GM19025 (cell line): ENCODE results near the gene CCDC63.
A peak's percentile ranks its signal among the peaks of the same experiment; 100 is the strongest.

Experiments used
- ATAC-seq: cut with Tn5 transposase; IDR thresholded peaks from one replicate; pipeline ENCODE4 v1.9.1; 2021; ENCODE audit warnings: mild to moderate bottlenecking, low read depth, moderate library complexity; ENCODE audit not compliant: unreplicated experiment

The CCDC63 gene

DNA sequence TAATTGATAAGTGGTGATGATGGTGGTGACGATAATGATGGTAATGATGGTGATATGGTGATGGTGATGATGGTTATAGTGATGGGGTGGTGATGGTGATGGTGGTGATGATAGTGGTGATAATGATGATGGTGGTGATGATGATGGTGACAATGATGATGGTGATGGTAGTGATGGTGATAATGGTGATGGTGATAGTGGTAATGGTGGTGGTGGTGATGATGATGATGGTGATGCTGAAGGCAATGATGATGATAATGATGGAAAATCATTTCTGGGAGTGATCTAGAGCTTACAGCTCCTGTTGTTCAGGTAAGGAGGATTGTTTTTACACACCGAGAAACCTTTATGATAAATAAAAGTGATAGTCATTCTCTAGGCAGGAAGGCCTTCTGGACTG lies 33.9 kb downstream of the CCDC63 start:
- ATAC-seq = no peak

DNA sequence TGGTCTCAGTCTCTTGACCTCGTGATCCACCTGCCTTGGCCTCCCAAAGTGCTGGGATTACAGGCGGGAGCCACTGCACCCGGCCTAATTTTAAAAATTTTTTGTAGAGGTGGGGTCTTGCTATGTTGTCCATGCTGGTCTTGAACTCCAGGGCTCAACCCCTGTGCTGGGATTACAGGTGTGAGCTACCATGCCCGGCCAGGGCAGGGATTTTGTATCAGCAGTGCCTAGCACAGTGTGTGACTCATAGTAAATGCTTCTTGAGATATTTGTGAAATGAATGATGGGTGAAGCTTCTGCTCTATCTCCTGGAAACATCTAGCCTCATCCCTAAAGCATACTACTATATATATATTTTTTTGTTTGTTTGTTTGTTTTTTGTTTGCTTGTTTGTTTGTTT lies 36.5 kb downstream of the CCDC63 start:
- ATAC-seq = no peak

DNA sequence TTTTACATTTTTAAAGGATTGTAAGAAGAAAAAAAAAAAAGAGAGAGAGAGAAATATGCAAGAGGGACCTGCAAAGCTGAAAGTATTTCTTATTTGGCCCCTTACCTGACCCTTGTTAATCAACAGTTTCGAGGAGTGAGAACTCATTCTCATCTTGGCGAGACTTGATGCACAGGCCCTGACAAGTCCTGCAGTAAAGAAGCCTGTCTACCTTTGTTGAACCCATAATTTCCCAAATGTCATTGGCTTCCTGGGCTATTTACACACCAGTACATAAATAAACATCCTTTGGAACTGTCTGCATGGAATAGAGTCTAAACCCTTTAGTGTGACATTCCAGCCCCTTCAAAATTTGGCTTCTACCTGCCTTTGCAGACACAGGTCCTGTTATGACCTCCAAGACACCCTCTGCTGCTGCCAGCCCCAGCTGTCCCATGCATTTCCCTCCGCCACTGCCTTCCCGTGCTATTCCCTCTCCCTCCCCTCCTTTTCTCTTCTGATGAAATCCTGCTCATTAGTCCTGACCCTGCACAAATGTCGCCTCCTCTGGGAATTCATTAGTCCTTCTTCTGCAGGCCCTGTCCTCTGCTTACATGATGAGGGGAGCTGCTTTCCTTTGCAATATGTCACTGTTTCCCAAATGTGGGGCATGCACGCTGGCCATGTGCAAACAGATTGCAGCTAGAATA lies 38.5 kb downstream of the CCDC63 start:
- no peak for ATAC-seq

DNA sequence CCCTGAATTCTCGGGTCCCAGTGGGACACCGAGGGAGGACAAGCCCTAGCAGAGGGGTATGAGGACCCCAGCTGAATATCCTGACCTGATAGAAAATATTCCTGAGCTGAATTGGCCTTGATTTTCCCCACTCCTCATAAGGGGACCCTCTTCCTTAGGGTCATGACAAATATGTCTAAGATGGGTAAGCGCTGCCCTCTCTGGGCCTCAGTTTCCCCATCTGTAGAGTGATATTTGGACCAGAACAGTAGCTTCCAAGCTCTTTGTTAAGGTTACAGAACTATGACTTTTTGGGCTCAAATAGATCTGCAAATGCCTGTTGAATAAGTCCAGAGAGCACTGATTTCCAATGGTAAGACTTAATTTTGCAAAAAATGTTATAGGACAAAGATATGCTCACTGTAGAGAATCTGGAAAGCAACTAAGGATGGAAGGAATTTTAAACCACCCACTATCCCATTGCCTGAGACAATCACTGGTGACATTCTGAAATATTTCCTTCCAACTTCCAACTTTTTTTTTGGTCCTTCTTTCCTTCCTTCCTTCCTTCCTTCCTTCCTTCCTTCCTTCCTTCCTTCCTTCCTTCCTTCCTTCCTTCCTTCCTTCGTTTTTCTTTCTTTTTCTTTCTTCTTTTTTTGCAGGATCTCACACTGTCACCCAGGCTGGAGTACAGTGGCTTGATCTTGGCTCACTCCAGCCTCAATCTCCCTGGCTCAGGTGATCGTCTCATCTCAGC lies 41.6 kb downstream of the CCDC63 start:
- no peak for ATAC-seq

DNA sequence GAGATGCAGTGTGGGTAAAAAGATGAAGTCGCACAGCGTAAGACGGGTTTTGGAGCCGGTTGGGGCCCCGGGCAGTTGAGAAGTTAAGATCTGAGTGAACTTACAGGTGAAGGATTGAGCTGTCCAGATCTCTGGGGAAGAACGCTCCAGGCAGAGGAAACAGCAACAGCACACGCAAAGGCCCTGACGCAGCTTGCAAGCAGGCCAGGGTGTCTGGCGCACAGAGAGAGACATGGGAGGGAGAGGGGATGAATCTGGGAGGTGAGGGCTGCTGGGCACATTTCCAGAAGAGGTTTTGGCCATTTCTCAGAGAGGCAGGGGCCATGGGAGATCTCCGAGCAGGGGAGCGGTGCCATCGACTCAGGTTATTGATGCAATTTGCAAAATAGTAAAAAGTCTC lies 42.6 kb downstream of the CCDC63 start:
- ATAC-seq = no peak

DNA sequence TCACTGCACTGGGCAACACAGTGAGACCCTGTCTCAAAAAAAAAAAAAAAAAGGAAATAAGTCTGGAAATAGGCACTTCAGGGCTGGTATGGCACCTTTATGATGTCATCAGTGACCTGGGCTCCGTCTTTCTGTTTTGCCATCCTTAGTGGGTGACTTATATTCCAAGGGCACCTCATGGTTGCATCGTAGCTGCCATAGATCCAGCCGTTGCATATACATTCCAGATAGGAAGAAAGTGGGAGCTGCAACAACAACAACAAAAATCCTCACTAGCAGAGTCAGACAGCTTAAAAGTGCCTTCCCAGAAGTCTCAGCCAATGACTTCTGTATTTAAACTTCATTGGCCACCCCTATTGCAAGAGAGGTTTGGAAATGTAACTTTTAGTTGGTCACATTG lies 47.2 kb downstream of the CCDC63 start:
- no peak for ATAC-seq

DNA sequence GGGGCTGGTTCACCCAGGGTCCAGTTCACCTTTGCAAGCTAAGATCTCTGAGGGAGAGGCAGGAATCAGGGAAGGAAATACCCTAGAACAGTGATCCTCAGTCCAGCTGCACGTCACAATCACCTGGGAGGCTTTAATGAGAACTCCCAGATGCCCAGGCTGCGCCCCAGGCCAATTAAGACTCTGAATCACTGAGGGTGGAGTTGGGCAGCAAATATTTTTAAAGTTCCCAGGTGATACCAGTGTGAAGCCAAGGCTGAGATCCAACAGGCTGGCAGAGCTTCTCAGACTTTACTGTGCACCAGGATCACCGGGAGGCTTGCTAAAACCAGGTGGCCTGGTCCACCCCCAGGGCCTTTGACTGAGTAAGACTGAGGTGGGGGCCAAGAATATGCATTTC lies 49.8 kb downstream of the CCDC63 start:
- no peak for ATAC-seq

DNA sequence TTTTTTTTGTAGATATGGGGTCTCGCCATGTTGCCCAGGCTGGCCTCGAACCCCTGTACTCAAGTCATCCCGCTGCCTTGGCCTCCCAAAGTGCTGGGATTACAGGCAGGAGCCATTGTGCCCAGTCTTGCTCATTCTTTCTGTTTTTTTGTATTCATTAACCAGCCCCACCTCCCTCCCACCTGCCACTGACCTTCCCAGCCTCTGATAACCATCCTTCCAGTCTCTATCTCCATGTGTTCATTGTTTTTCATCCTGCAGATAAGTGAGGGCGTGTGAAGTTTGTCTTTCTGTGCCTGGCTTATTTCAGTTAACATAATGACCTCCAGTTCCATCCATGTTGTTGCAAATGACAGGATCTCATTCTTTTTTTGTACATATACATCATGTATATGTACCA lies 54.6 kb downstream of the CCDC63 start:
- no peak for ATAC-seq

DNA sequence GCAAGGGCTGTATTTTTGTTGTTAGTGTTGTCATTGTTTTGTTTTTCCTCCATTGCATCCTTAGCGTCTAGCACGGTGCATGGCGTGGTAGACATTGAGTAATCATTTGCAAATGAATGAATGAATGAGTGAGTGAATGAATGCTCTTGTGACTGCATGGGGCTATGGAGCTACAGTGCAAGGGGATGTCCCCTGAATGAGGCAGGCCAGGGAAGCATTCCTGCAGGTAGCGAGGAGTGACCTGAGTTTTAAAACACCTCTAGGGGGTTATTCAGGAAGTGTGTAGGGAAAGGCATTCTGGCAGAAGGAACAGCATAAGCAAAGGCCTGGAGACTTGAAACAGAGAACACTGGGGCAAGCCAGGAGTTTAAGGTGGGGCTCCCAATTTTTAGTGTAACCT lies 56.7 kb downstream of the CCDC63 start:
- no peak for ATAC-seq

DNA sequence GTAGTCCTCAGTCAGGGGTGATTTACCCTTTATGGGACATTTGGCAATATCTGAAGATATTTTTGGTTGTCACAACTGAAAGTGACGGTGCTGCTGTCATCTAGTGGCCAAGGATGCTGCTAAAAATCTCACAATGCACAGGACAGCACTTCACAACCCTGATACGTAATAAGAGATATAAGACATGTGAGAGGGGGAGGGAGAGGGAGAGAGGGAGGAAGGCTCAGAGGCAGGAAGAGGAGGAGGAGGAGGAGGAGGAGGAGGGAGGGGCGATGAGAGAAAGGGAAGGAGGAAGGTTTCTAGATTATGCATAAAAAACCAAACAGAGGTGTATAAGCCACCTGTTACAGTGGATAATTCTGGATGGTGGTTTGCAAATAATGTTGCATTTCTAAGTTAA lies 59.3 kb downstream of the CCDC63 start:
- no peak for ATAC-seq

DNA sequence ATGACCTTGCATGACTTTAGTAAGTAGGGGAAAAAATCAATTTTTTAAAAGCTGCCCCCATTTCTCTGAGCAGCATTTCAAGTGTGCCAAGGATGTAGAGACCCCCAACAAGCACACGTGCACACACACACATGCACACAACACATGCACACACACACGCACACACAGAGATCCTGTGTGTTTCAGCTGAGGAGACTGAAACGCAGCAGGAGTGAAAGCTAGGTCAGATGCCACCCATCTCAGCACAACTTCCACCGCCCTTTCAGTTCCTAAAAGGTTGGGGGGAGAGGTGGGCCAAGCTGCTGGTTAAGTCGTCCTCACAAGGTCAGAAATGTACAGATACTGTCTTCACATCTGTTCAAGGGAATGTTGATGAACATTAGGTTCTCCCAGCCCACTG lies 59.7 kb downstream of the CCDC63 start:
- no peak for ATAC-seq

DNA sequence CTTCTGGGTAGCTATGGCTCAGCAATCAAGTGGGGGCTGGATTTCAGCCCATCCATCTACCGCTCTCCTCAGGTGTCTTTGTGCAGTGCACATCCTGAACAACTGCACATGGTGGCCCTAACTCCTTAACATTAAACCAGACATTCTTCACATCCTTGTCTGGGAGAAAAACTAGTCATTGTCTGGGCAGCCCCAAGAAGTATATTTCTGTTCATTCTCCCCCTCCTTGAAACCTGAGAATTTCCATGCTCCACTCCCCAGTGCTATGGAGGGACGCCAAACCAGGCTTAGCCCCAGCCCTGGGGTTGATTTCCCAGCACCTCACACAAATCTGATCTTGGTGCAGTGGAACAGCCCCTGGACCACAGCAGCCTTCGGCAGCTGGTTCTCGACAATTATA lies 60.2 kb downstream of the CCDC63 start:
- no peak for ATAC-seq

DNA sequence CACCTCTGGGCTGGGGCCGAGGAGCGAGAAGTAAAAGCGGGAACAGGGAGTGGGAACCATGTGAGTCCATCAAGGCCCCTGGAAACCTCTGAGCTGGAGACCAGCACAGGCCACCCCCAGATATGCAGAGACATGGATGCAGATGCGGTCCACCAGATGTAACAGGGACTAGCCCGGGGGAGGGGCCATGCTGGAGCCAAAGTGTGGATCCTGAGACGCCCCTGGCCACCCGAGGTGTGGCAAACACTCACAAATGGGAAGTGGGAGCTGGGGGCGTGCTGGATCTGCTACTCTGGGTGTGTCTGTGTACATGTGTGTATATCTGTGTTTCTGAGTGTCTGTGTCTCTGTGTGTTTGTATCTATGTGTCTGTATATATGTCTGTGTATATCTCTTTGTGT lies 60.8 kb downstream of the CCDC63 start:
- no peak for ATAC-seq

DNA sequence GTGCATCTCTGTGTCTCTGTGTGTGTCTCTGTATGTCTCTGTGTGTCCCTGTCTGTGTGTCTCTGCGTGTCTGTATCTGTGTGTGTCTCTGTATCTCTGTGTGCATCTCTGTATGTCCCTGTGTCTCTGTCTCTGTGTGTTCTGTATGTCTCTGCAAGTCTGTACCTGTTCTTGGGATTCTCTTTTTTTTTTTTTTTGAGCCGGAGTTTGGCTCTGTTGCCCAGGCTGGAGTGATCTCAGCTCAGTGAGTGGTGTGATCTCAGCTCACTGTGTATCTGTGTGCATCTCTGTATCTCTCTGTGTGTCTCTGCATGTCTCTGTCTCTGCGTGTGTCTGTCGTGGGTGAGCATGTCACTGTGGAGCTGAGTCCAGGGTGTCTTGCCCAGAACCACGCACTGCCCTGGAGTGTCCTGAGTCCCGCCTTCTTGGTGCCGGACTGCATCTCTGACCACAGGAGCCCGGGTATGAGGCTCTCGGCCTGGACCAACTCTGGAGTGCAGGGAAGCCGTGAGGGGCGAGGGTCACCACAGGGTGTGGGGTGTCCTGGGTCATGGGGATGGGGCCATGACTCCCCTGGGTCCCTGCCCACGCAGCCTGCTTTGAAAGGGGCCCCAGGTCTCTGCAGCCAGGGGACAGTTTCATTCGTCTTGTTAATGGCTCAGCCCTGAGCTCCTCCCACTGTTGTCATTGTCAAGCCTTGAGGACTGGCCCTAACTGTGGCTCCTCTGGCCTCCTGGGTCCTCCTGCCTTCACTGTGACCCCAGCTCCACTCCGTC lies 61.8 kb downstream of the CCDC63 start:
- no peak for ATAC-seq

DNA sequence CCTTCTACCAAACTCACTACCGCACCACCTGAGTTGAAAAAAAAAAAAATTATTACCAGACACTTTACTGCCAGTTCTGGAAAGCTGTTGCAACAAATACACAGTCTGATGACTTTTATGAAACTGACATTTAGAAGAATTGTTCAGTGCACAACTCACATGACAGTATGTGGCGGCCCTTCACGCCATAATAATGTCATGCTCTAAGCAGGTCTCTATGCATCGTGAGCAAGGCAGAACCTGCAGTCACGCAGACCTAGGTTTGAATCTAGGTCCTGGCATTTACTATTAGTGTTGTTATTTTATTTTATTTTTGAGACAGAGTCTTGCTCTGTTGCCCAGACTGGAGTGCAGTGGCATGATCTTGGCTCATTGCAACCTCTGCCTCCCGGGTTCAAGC lies 65.5 kb downstream of the CCDC63 start:
- no peak for ATAC-seq

DNA sequence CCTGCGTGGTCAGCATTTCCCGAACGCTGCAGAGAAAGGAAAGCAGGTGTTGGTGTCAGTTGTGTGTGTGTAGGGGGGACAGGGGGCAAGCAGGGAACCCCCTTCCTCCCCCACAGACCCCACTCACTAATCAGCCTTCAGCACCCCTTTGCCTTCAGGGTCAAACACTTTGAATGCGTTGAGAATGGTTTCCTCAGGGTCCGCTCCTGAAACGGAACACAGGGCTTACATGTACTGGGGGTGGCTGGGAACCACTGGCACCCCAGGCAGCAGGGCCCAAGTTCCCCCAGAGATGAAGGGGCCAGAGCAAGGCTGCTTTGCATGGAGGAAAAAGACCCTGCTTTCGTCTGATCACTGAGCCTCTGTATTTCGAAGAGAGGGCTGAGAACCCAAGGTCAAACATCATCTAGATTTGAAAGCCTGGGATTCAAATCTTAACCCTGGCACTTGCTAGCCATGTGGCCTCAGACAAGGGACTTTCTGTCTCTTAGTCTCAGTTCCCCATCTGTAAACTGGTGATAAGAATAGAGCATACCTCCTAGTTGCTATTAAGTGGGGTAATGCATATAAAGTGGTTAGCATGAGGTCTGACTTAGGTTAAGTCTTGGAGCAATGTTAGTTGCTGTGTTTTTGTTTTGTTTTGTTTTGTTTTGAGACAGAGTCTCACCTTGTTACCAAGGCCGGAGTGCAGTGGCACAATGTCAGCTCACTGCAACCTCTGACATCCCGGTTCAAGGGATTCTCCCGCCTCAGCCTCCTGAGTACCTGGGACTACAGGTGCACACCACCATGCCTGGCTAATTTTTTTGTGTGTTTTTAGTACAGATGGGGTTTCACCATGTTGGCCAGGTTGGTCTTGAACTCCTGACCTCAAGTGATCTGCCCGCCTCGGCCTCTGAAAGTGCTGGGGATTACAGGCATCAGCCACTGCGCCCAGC lies 66.6 kb downstream of the CCDC63 start:
- ATAC-seq = peak; percentile 98

DNA sequence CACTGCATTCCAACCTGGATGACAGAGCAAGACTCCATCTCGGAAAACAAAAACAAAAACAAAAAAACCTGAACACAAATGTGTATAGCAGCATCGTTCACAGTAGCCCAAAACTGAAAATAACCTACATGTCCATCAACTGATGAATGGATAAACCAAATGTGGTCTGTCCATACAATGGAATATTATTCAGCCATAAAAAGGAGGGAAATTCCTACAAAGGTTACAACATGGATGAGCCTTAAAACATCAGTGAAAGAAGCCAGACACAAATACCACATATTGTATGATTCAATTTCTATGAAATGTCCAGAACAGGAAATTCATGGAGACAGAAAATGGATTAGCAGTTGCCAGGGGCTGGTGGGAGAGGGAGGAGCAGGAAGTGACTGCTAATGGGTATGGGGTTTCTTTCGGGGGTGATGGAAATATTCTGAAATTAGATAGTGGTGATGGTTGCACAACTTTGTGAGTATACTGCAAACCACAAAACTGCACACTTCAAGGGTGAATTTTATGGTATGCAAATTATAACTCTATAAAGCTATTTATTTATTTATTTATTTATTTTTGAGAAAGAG lies 69.6 kb downstream of the CCDC63 start:
- no peak for ATAC-seq

DNA sequence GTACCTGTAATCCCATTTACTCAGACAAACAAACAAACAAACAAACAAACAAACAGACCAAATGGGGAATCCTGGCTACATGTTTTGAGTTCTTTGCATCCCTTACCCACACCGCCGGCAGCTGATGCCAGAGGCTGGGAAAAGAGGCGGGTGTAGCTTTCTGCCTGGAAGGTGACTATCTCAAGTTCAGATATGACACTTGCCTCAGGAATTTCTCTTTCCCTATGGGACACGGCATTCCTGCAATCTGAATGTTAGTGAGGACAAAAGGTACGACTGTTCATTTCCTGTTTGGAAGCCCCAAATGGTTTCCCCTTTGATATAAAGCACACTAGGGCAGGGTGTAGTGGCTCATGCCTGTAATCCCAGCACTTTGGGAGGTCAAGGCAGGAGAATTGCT lies 70.7 kb downstream of the CCDC63 start:
- ATAC-seq = no peak

DNA sequence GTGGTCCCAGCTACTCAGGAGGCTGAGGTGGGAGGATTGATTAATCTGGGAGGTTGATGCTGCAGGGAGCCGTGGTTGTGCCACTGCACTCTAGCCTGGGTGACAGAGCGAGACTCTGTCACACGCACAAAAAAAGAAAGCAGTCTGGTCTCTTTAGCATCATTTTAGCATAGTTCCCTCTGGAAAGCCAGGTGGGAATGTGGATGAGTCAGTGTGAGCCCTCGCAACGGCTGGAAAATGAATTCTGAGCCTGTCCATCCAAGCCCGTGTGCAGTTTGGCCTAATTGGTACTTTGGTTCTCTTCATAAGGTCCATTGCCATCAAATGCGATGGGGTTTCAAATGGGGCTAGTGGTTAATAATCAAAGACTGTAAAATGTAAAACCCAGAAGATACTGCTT lies 71.2 kb downstream of the CCDC63 start:
- ATAC-seq = no peak

DNA sequence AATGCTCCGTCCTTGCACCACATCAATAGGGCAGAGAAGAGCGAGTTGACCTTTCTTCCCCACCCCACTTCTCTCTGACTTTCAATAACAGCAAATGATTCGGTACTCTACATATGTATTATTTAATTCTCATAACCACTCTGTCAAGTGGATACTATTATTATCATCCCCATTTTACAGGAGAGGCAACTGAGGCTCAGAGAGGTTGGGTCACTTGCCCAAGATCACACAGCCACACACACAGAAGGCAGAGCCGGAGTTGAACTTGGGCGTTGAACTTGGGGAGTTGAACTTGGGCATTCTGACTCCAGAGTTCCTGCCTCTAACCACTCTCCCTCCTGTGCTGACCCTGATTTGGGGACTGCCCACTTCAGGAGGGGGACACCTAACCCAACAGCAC lies 72.9 kb downstream of the CCDC63 start:
- no peak for ATAC-seq
